Endothelial cell of umbilical vein (primary cell): ENCODE measurements around the gene MMP24. TPM values are rescaled to one million over a fixed set of nuclear protein-coding genes. Genes with fewer than 3 reads are reported as not detected.

Experiments
- BruUV-seq: library from RNA; stranded (reverse); fragments of 400-500 nt; replicated peaks from 2 replicates; lab custom pipeline; 2021; lab: Mats Ljungman, UMichigan
- CTCF ChIA-PET: fragments of 300-600, 350-600 bp; sonication (Branson Sonifier 250); formaldehyde crosslinking; loops from one replicate; lab custom pipeline; 2021; ENCODE audit warnings: antibody characterized with exemption, inconsistent platforms; lab: Charles Lee
- POLR2A ChIA-PET: fragments of 300-600, 350-600 bp; sonication (Branson Sonifier 250); formaldehyde crosslinking; loops from one replicate; lab custom pipeline; 2021; ENCODE audit warnings: antibody characterized with exemption, inconsistent platforms; lab: Charles Lee
- DNase-seq: peaks from one replicate; pipeline ENCODE4 v3.0.0-alpha.2; 2011; ENCODE audit warnings: low read depth, low spot score
- FAIRE-seq: peaks from 2 replicates; lab custom pipeline; 2011; peaks lifted over from hg19 to GRCh38; lab: Jason Lieb, UNC
- H2AFZ ChIP-seq: 2 replicates; pipeline ENCODE4 v1.6.0; 2012; ENCODE audit warnings: low read depth, low read length, control low read depth, inconsistent platforms
- H3K27ac ChIP-seq: 2 replicates; pipeline ENCODE4 v1.5.1; 2011; ENCODE audit warnings: low read depth, mild to moderate bottlenecking, control low read depth, low read length, moderate library complexity; ENCODE audit not compliant: insufficient read depth
- H3K27me3 ChIP-seq, 2 experiments: 2 replicates each; pipeline versions ENCODE4 v1.6.0 to v1.6.1; 2011; ENCODE audit warnings: low read length in 2 of 2, mixed read lengths in 1 of 2; ENCODE audit not compliant: control insufficient read depth in 2 of 2, insufficient read depth in 2 of 2
- H3K36me3 ChIP-seq, 2 experiments: 2 replicates in 1 of 2; 3 replicates in 1 of 2; pipeline ENCODE4 v1.5.1; 2011; ENCODE audit warnings: low read length in 2 of 2, mild to moderate bottlenecking in 1 of 2, moderate library complexity in 1 of 2; ENCODE audit not compliant: control insufficient read depth in 2 of 2, insufficient read depth in 2 of 2; ENCODE audit errors: extremely low read depth in 1 of 2
- H3K4me1 ChIP-seq: 3 replicates; pipeline ENCODE4 v1.5.1; 2011; ENCODE audit warnings: mild to moderate bottlenecking, low read length; ENCODE audit not compliant: control insufficient read depth, insufficient read depth; ENCODE audit errors: extremely low read depth
- H3K4me2 ChIP-seq: 2 replicates; pipeline ENCODE4 v1.6.1; 2011; ENCODE audit warnings: low read length, control low read depth, mixed read lengths; ENCODE audit not compliant: insufficient read depth
- H3K4me3 ChIP-seq, 3 experiments: fragments of 200-600 bp in 1 of 3; sonication (generic), shearing (Covaris generic) in 1 of 3; replicated peaks in 1 of 3; 2 replicates each; pipeline ENCODE4 v1.5.1; 2011 to 2016; ENCODE audit warnings: control low read depth in 3 of 3, low read length in 3 of 3, mild to moderate bottlenecking in 2 of 3, inconsistent platforms in 1 of 3, low read depth in 1 of 3, moderate library complexity in 1 of 3; ENCODE audit not compliant: insufficient read depth in 1 of 3
- H3K79me2 ChIP-seq: 2 replicates; pipeline ENCODE4 v1.6.0; 2012; ENCODE audit warnings: low read length, inconsistent platforms; ENCODE audit not compliant: control insufficient read depth, insufficient read depth
- H3K9ac ChIP-seq: replicated peaks from 2 replicates; pipeline ENCODE3; 2011; ENCODE audit warnings: low read length, control low read depth; ENCODE audit not compliant: insufficient read depth; ENCODE audit errors: extremely low read depth
- H3K9me1 ChIP-seq: replicated peaks from 3 replicates; pipeline ENCODE4 v1.6.0; 2011; ENCODE audit warnings: mild to moderate bottlenecking, low read length; ENCODE audit not compliant: control insufficient read depth, insufficient read depth; ENCODE audit errors: extremely low read depth
- H3K9me3 ChIP-seq: replicated peaks from 2 replicates; pipeline ENCODE4 v1.5.1; 2012; ENCODE audit warnings: low read length, inconsistent platforms; ENCODE audit not compliant: control insufficient read depth, insufficient read depth
- H4K20me1 ChIP-seq: replicated peaks from 2 replicates; pipeline ENCODE3; 2011; ENCODE audit warnings: mild to moderate bottlenecking, low read length; ENCODE audit not compliant: control insufficient read depth, insufficient read depth; ENCODE audit errors: extremely low read depth
- FOS ChIP-seq: IDR thresholded peaks from 2 replicates; pipeline ENCODE4 v1.6.1; 2011; ENCODE audit warnings: mild to moderate bottlenecking, low read length, moderate library complexity, borderline replicate concordance; ENCODE audit not compliant: insufficient read depth
- GATA2 ChIP-seq: IDR thresholded peaks from 2 replicates; pipeline ENCODE4 v1.7.0; 2011; ENCODE audit warnings: low read depth, mild to moderate bottlenecking, moderate library complexity, mixed read lengths, low read length; ENCODE audit not compliant: insufficient read length, insufficient read depth
- MYC ChIP-seq: IDR thresholded peaks from one replicate; pipeline ENCODE4 v1.6.1; 2011; ENCODE audit warnings: mild to moderate bottlenecking, low read depth, low read length
- POLR2A ChIP-seq: IDR thresholded peaks from 2 replicates; pipeline ENCODE4 v1.6.1; 2012; ENCODE audit warnings: low read depth, mild to moderate bottlenecking, control low read depth, low read length
- POLR2AphosphoS5 ChIP-seq: IDR thresholded peaks from 2 replicates; pipeline ENCODE4 v1.6.1; 2012; ENCODE audit warnings: low read depth, mild to moderate bottlenecking, control low read depth, low read length, moderate library complexity; ENCODE audit not compliant: insufficient read depth
- dilution Hi-C: fragments of 300-500 bp; cut with MboI; formaldehyde crosslinking; loops from one replicate; pipeline ENCODE4 v1.15.0; 2019; ENCODE audit warnings: low sequenced_read_pairs; ENCODE audit not compliant: extremely low pct_ligation_motif_present
- intact Hi-C: fragments of 100-400 bp; cut with micrococcal nuclease; formaldehyde crosslinking; loops from one replicate; pipeline ENCODE4 v1.10.0; 2022
- polyA plus RNA-seq, 4 experiments: library from polyadenylated mRNA; depleted of rRNA in 3 of 4; stranded (reverse) in 3 of 4; unstranded in 1 of 4; fragments of >200 nt; gene quantifications; 2 replicates each; pipeline versions ENCODE4 v1.2.1 to v1.2.3, GENCODE V29; 2011 to 2012; ENCODE audit warnings: missing spikeins in 1 of 4
- total RNA-seq: library from RNA; stranded (reverse); gene quantifications from 2 replicates; pipeline ENCODE4 v1.2.3, GENCODE V29; 2021
- TF ChIP-seq, protein P1 (sequence below): IDR thresholded peaks from 2 replicates; pipeline ENCODE4 v1.6.1; 2011; ENCODE audit not compliant: insufficient read depth, insufficient read length
- TF ChIP-seq, protein P2 (sequence below), 2 donors: IDR thresholded peaks; 1 replicate in 1 of 2; 2 replicates in 1 of 2; pipeline ENCODE4 v1.5.1; 2011; ENCODE audit warnings: low read length in 2 of 2, mild to moderate bottlenecking in 2 of 2, moderate library complexity in 2 of 2, control low read depth in 1 of 2, inconsistent platforms in 1 of 2, low read depth in 1 of 2; ENCODE audit not compliant: insufficient read depth in 1 of 2; ENCODE audit errors: extremely low read depth in 1 of 2

MMP24 gene
- total and polyA plus RNA-seq, 2 donors (not counting 3 experiments of a cell fraction or from before 2014, with no cell fraction given), result 0.27 to 0.54 TPM

DNA sequence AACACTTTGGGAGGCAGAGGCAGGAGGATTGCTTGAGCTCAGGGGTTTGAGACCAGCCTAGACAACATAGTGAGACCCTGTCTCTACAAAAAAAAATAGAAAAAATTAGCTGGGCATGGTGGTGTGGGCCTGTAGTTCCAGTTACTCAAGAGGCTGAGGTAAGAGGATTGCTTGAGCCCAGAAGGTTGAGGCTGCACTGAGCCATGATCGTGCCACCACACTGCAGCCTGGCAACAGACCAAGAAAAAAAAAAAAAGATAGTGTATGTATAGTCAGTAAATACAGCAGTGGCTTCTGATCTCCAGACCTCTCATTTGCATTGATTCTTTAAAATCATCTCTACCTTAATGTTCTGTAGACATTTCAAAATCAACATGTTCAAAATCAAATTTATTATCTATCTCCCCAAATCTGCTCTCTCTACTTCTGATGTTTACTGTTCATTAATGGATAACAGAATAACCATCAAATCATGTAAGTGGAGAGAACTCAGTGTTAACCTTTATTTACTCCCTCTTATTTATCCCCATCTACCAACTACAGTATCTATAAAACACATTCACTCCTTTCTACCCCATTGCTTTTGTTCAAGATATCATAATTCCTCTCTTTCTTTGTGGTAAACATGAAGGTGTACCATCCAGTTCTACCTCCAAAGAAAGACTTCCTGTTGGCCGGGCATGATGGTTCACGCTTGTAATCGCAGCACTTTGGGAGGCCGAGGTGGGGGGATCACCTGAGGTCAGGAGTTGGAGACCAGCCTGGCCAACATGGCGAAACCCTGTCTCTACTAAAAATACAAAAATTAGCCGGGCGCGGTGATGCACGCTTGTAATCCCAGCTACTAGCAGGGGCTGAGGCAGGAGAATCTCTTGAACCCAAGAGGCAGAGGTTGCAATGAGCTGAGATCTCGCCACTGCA lies 46.9 kb upstream of the MMP24 start:
- Histone ChIP-seq H3K4me3 (no peak overlapping the region), H3K27ac (no peak overlapping the region), H3K79me2 (peaks cover 12% of the 10 kb centered on the region), H3K9ac (no peak overlapping the region), H4K20me1 (no peaks in the 10 kb centered on the region), H3K4me1 (peaks cover 3% of the 10 kb centered on the region), H2AFZ (no peak overlapping the region), H3K36me3 (peaks cover 20 to 21% of the 10 kb centered on the region in 2 experiments), H3K4me2 (no peak overlapping the region), H3K27me3 (no peaks in the 10 kb centered on the region), H3K9me1 (no peaks in the 10 kb centered on the region), H3K9me3 (no peaks in the 10 kb centered on the region)
- dilution Hi-C loops (no loop called here), intact Hi-C loops (no loop called here)
- DNase-seq (no peak), FAIRE-seq (no peak)
- CTCF ChIA-PET, result interaction anchor here (1.1 to 2.4 kb wide), 3 partner anchors 28 to 34 kb away, joined by 4 to 11 read pairs (median 6); no protein-coding TSS in a partner anchor
- TF ChIP-seq POLR2A (no peak), POLR2AphosphoS5 (no peak), MYC (no peak), GATA2 (no peak), FOS (no peak)
- TF ChIP-seq, protein P1, sequence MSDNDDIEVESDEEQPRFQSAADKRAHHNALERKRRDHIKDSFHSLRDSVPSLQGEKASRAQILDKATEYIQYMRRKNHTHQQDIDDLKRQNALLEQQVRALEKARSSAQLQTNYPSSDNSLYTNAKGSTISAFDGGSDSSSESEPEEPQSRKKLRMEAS, result no peak
- TF ChIP-seq, protein P2, sequence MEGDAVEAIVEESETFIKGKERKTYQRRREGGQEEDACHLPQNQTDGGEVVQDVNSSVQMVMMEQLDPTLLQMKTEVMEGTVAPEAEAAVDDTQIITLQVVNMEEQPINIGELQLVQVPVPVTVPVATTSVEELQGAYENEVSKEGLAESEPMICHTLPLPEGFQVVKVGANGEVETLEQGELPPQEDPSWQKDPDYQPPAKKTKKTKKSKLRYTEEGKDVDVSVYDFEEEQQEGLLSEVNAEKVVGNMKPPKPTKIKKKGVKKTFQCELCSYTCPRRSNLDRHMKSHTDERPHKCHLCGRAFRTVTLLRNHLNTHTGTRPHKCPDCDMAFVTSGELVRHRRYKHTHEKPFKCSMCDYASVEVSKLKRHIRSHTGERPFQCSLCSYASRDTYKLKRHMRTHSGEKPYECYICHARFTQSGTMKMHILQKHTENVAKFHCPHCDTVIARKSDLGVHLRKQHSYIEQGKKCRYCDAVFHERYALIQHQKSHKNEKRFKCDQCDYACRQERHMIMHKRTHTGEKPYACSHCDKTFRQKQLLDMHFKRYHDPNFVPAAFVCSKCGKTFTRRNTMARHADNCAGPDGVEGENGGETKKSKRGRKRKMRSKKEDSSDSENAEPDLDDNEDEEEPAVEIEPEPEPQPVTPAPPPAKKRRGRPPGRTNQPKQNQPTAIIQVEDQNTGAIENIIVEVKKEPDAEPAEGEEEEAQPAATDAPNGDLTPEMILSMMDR (IDR thresholded peaks at IDR 0.05; ENCODE audit: extremely low read depth in 1 of 2, insufficient read depth in 1 of 2, low read depth in 1 of 2, low read length in 2 of 2), result no peak
- POLR2A ChIA-PET, result interaction anchor here (0.7 kb wide), 1 partner anchor 37 kb away, joined by 7 read pairs; no protein-coding TSS in a partner anchor
- BruUV-seq, result no TSS peak
